CD4-positive, alpha-beta T cell treated with Interleukin-12 subunit alpha and Interleukin-12 subunit beta, for 1 hour (primary cell): ENCODE results near the gene TNS1.
A peak's percentile ranks its signal among the peaks of the same experiment; 100 is the strongest.

Experiments
- DNase-seq: peaks from one replicate; pipeline ENCODE4 v3.0.0-alpha.2; 2020

The TNS1 gene

DNA sequence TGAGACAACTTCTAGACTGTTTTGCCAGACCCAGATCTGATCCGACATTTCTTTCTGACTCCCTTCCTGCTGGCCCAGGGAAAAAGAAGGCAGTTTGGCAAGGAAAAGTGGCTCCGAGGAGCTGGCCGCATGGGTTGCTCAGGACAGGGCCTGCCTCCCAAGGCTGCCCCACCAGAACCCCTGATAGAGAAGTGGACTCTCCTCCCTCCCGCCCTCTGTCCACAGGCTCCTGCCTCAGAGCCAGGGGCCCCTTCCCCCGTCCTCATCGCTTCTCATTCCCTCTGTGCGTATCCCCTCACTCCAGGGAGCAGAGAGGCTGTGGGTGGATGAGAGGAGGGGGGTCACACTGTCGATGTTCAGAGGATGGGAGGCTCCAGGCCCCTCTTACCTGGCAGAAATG is 110.2 kb downstream of the TNS1 start:
- DNase-seq: no peak

- no peak for DNase-seq
Observed at GRCh38 chr2:217890445-217890844, 112.3 kb downstream of the TNS1 start.

- no peak for DNase-seq
Observed at GRCh38 chr2:217889656-217890055, 113.1 kb downstream of the TNS1 start.

DNA sequence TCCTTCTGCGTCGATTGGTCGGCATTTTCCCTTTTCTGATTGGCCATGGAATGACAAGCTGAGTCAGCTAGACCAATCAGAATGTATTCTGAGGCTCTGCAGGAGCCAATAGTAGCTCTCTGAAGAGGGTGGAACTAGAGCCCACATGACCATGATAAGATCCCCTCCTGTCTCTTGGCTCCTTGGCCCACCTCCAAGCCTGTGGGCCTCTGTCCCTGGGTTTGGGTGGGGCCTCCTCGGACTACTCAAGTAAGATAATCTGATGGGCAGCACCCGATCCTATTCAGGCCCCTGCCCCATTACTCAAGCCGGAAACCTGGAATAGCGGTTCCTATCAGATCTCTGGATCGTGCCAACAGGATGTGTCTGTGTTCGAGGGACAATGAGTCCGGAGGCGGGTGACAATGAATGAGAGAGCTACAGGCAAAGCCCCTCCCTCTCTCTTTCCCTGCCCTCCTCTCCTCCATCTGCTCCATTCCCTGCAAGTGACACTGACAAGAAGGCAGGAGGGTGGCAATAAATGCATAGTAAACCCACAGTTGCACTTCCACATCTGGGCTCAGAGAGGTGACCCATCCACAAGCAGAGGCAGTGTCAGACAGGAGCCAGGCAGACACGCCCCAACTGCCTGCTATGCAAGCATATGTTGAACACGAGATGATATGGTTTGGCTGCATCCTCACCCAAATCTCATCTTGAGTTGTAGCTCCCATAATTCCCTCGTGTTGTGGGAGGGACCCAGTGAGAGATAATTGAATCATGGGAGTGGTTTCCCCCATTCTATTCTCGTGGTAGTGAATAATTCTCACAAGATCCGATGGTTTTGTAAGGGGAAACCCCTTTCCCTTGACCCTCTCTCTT is 114.7 kb downstream of the TNS1 start:
- DNase-seq: no peak

DNA sequence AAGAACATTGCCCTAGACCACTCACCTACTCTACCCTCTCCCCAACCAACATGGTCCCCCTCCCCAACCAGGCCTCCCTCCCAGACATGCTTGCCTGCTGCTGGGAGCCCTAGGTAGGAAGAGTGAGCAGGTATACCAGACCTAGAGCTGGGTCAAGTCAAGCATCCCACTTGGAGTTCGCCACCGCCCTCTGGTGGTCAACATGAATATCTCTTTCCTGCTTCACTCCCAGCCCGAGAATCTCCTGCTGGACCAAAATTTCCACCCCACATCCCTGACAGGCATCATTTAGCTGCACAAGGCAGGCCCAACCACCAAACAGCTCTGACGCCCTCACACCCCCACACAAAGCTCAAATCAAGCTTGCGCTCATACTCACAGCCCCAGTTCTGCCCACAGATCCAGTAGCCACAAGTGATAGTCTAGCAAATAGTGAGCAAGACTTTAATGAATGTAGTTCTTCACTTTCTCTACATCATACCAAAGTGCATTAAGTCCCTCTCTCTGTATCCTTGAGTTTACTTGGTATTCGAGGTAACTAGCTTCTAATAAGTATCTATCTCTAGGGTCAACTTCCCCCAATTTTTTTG is 116.0 kb downstream of the TNS1 start:
- peak; percentile 55 for DNase-seq

DNA sequence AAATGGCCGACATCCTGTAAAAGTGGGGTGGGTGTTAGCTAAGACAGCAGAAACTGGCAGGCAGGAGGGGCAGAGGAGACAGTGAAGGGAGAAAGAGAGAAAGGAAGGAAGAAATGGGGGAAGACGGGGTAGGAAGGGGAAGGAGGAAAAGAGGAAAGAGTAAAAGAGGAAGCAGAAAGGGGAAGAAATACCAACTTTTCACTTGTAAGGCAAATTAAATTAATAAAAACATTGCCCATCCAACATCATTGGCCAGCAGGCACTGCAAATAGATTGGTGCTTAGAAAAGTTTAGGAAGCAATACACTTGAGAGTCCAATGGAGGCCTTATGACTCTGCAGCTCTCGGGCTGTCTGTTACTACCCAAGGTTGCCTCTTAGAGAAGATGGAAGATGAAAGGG is 116.7 kb downstream of the TNS1 start:
- no peak for DNase-seq

DNA sequence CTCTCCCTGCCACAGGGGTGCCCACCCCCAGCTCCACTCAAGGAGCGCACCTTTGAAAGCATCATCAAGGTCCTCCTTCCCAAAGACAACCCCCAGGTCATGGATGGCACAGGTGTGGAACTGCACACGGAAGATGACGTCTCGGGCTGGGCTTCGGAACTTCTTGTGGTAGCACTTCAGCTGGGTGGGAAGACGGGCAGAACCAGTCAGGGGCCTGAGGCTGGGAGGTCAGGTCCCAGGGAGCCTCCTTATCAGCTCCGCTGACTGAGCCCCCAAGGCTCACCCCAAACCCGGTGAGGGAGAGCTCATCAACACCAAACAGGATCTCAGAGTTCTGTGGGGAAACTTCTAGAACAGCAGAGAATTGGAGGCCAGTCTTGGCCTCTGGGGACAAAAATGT is 117.8 kb downstream of the TNS1 start:
- no peak for DNase-seq

- no peak for DNase-seq
Observed at GRCh38 chr2:217880891-217881290, 121.9 kb downstream of the TNS1 start.

DNA sequence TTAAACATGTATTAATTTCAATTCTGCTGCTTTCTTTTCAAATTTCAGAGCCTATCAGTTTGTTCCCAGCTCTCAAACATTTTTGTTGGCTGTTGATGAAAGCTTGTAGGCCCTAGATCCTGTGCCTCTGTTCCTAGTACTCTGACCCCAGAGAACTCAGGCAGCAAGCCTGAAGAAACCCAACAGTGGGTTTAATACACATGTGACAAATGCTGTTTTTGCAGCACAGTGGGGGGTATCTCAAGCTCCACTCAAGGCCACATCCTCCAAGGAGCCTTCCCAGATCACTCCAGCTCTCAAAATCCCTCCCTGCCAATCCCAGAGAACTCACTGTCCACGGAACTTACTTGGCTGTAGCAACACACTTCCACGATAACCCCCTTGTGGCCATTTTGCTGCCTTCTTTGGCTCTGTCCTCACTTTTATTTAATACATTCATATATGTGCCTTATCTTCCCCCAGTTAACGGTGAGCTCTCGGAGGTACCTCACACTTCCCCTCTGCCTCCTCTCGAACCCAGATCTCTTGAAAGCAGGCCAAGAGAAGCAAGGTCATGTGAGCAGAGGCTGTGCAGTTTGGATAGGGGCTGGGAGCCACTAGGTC is 122.4 kb downstream of the TNS1 start:
- no peak for DNase-seq

DNA sequence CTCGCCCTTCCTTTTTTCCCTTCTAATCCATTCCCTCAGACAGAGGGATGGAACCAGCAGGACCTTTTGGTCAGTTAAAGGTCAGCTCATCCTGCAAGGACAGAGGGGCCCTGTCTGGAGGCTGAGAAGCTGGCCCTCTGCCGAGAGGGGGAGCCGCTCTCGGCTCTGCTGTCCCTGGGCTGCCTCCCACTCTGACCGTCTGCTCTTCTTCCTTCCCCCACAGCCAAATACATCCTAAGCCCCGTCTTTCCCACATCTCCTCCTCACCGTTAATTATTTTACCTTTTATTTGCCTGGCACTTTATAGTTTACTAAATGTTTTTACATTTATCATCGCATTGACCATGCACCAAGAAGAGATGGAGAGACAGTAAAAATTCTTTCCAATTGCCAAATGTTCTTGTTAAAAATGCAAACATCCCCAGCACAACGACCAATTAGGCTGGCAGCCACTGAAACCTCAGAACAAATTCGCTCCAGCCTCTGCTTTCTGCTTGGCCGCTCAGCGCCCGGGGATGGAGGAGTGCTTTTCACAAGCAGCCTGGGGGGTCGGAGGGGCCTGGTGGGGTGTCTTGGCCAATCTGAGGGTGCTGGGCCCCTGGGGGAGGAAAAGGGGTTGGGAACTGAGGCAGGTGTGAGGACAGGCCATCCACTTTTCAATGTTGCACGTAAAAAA is 123.7 kb downstream of the TNS1 start:
- DNase-seq: no peak

DNA sequence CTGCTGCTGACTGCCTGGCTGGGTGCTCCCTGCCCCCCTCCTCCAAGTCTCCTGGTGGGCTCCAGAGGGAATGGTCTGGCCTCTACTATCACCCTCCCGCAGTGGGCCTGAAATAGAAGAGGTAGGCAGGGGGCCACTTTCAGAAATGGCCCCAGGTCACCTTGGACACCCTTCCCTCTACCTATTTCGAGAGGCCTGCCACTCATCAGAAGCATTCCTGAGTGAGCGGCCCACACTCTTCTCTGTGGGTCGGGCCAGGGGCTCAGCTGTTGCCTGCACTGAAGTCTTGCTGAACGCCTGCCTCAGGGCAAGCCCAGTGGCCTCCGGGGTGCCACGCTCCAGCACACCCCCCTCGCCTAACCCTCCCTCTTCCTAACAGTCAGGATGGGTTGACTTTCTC is 124.9 kb downstream of the TNS1 start:
- no peak for DNase-seq

DNA sequence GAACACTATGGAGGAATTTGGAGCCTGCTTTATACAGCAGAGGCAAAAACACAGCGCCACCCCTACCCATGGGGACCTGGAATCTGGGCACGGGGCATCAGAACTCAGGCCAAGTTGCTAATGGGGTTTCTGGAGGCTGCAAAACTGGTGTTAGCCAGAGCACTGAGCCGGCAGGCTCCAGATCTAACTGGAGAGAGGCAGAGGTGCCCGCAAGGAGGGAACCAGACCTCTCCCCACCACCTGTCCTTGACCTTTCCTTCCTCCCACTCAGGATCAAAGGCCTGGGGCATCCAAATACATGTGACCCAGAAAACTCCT is 126.6 kb downstream of the TNS1 start:
- no peak for DNase-seq

- DNase-seq: no peak
Observed at GRCh38 chr2:217875556-217876252, 127.1 kb downstream of the TNS1 start.

GRCh38 chr2:217875138-217875537 is 127.7 kb downstream of the TNS1 start:
- DNase-seq: no peak

- no peak for DNase-seq
Observed at GRCh38 chr2:217873371-217873770, 129.4 kb downstream of the TNS1 start.

DNA sequence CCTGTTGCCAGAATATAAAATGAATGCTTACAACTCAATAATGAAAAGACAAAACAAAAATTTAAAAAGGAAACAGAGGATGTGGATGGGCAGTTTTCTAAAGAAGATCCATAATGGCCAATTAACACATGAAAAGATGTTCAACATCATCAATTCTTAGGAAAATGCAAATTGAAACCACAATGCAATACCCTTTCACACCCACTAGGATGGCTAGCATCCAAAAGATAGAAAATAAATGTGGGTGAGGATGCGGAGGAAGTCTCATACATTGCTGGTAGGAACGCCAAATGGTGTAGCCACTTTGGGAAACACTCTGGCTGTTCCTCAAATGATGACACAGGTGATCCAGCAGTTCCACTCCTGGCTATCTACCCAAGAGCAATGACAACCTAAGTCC is 130.5 kb downstream of the TNS1 start:
- DNase-seq: no peak

DNA sequence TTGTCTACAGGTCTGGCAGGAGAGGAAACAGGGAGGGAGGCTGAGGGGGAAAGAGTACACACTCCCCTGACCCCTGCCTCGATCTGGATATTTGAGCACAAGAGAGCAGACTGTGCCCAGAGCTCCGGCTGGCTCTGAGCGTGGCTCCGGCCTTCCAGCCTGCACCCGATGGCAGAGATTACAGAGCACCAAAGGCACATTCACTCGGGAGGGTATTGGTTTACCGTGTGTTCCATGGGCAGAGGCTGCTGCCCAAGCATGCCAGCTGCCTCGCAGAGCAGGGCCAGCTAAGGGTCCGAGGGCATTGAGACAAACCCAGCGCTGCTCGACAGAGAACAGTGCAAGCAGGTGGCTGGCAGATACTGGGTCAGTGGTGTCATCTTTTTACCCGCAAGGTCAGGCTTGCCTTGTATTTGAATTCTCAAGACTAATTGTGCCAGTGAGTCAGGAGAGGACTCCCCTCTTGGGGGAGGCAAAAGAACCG is 132.2 kb downstream of the TNS1 start:
- no peak for DNase-seq

DNA sequence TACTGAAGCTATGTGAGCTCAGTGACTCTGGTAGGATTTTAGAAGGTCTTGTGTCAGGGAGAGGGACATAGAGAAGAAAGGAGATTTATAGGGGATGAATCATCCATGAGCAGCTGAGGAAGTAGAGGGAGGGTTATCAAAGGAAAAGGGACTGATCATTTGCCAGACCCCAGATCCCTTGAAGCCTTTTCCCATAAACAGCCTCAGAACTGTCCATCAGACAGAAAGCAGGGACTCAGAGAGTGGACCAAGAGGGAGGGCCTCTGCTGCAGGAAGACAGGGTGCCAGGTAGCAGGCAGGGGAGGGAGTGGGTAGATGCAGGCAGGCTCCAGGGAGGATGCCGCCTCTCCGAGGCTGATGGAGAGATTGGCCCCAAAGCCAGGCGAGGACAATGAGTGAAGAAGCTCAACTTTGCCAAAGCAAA is 133.9 kb downstream of the TNS1 start:
- DNase-seq: no peak

DNA sequence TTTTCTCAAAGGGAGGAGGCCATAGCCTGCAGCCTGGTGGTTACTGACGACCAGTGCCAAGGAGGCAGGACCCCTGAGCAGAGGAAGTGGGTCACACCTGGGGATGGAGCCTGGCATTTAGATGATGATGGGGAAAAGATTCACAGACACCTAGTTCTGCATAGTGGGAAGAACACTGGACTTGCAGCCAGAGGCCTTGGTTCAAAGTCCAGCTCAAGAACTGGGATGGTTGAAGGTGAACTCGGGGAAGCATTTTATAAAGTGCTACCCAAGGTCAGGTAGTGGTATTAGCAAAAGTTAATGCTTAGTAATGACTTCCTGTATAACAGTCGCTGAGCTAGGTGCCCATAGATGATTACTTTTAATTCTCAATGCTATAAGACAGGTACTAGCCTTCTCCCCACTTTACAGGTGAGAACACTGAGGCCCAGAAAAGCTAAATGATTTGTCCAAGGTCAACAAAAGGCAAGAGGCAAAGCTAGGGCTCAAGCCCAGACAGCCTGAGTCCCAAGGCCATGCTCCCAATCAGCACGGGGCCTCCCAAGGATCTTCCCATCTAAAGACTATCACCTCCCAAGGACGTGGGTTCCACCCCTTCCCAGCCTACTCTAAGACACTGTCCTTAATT is 134.4 kb downstream of the TNS1 start:
- DNase-seq: no peak

DNA sequence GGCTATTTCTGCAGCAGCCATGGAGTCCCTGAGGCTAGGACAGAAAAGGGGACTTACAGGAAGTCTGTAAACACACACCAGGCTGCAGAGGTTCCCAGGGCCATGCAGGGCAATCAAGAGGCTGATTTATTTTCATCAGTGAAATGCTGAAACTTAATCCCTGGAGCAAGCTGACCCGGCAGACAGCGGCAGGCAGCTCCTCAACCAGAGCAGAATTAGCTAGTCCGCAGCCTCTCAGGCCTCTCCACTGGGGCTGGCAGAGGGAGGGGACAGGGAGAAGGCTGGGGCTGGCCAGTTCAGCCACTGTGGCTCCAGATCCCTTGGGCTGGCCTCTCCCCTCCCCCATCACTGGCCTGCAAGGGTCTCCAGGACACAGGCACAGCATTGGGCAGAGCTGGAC is 136.3 kb downstream of the TNS1 start:
- DNase-seq: no peak

DNA sequence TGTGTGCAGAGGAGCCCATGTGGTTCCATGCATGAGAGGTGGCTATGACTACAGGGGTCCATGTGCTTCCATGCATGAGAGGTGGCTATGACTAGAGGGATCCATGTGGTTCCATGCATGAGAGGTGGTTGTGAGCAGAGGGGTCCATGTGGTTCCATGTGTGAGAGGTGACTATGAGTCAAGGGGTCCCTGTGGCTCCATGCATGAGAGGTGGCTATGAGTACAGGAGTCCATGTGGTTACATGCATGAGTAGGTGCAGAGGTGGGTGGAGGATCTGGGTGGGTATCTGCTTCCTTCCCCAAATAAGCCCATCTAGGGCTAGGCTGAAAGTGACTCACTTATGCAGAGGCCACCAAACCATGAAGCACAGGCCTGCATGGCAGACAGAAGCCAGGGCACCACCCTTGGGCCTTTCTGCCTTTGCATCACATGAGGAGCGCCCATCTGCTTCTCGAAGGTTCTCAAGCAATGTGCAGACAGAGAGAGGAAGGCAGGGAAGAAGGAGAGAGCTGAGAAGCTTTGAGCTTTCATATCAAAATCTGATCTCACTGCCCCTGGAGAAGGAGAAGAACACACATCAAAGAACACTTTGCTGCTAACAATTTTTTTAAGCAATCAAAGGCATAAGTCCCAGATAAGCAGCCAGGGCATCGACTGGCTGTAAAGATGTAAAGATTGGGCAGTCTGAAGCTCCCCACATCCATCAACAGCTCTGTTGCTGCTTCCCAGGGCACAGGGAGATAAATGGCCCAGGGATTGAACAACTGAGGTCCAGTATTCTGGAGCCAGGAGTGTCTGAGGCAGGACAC is 137.6 kb downstream of the TNS1 start:
- no peak for DNase-seq

GRCh38 chr2:217863883-217864282 is 138.9 kb downstream of the TNS1 start:
- DNase-seq: no peak
